ENCODE results near the gene TTC1.

DNA sequence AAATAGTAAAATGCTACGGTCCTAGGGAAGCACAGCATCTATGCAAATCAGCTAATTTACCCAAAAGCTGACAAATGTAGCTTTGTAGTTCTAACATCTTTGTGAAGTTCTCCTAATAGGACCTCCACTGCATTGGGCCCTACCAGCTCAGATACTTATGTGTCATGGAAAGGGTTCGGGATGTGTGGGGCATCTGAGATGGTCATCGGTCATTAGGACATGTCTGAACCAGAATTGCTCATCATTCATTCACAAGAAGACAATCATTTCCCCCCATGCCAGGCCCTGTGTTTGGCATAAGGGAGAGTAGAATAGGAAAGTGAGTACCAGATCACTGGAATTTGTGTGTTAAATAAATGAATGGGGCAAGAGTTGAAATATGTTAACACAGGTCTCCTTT, 74.6 kb downstream of the TTC1 start:
- TF ChIP-seq, protein P1, sequence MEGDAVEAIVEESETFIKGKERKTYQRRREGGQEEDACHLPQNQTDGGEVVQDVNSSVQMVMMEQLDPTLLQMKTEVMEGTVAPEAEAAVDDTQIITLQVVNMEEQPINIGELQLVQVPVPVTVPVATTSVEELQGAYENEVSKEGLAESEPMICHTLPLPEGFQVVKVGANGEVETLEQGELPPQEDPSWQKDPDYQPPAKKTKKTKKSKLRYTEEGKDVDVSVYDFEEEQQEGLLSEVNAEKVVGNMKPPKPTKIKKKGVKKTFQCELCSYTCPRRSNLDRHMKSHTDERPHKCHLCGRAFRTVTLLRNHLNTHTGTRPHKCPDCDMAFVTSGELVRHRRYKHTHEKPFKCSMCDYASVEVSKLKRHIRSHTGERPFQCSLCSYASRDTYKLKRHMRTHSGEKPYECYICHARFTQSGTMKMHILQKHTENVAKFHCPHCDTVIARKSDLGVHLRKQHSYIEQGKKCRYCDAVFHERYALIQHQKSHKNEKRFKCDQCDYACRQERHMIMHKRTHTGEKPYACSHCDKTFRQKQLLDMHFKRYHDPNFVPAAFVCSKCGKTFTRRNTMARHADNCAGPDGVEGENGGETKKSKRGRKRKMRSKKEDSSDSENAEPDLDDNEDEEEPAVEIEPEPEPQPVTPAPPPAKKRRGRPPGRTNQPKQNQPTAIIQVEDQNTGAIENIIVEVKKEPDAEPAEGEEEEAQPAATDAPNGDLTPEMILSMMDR (IDR thresholded peaks at IDR 0.05) = no peak
- TF ChIP-seq POLR2AphosphoS5 (IDR thresholded peaks at IDR 0.05) = no peak
- TF ChIP-seq POLR2A (IDR thresholded peaks at IDR 0.05; ENCODE audit: low read depth) = no peak
- TF ChIP-seq EP300 (IDR thresholded peaks at IDR 0.05) = no peak

Measured in esophagus muscularis mucosa (tissue), 4 donors.